ENCODE data around the gene VPS13A.

- TF ChIP-seq POLR2A (IDR thresholded peaks at IDR 0.05; ENCODE audit: low read length) (no peak), GATA1 (IDR thresholded peaks at IDR 0.05; ENCODE audit: low read depth, low read length) (no peak)
Measured at GRCh38 chr9:77391834-77392233, 214.5 kb downstream of the VPS13A start.
